Epithelial cell of proximal tubule (primary cell): Measurements from ENCODE around the gene LRRN2. TPM values are rescaled to one million over a fixed set of nuclear protein-coding genes. Genes with fewer than 3 reads are reported as not detected.
"Not testable (repeated sequence)": the region's sequence is repeated elsewhere in the genome, so short reads cannot be mapped to it uniquely, and the experiment has no call there.

Source experiments
- DNase-seq: peaks from one replicate; pipeline ENCODE4 v3.0.0-alpha.2; 2011; ENCODE audit warnings: low read depth
- H3K4me3 ChIP-seq: 2 replicates; pipeline ENCODE4 v1.5.1; 2011; ENCODE audit warnings: low read depth, mild to moderate bottlenecking, low read length
- total RNA-seq: library from RNA; depleted of rRNA; stranded (reverse); fragments of >200 nt; gene quantifications from 2 replicates; pipeline ENCODE4 v1.2.3, GENCODE V29; 2015
- TF ChIP-seq, protein P1 (sequence below): conservative IDR thresholded peaks from 2 replicates; pipeline ENCODE4 v1.5.1; 2012; ENCODE audit warnings: low read depth, mild to moderate bottlenecking, low read length

LRRN2 gene
- total RNA-seq, 1 donor from 2014 or later = 5.4 TPM

DNA sequence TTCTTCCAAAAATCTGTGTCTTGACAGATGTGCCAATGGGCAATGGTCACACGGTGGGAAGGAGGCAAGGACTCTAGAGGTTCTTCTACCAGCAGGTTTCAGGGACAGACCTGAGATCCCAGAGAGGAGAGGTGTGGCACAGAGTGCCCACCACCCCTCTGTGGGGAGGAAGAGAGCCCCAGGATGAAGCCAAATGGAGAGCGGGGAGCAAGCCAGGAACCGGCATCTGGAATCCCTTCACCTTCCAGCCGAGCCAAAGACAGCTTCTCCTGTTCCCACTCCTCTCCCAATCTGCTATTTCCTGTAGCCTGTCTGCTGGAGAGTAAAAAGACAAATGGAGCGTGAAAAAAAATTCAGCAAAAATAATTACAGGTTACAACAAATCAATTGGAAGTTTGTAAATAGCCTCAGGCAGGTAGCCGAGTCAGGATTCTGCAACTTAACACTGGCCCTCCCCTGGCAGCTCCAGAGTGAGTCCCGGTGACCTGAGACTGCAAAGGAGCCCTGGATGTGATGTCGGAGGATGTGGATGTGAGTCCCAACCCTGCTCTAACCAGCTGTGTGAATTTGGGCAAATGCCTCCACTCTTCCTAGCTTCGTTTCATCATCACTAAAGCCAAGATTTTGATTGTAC is 45.4 kb upstream of the LRRN2 start:
- DNase-seq = no peak

DNA sequence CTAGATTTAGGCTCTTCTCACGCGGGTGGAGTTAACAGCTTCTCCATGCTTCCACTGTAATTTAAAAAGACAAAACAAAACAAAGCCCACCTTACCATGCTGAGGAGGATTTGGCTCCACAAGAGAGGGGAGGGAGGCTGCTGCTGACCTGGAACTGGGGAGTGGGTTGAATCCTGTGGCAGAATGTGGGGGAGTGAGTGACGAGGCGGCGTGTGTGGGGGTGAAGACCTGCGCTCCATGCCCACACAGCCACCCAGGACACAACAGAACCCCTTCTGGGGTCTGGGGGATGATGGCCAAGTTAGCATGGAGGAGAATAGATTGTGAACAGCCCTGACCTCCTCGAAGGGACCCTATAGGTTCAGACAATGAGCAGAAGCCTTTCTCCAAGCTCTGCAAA is 44.0 kb upstream of the LRRN2 start:
- TF ChIP-seq, protein P1, sequence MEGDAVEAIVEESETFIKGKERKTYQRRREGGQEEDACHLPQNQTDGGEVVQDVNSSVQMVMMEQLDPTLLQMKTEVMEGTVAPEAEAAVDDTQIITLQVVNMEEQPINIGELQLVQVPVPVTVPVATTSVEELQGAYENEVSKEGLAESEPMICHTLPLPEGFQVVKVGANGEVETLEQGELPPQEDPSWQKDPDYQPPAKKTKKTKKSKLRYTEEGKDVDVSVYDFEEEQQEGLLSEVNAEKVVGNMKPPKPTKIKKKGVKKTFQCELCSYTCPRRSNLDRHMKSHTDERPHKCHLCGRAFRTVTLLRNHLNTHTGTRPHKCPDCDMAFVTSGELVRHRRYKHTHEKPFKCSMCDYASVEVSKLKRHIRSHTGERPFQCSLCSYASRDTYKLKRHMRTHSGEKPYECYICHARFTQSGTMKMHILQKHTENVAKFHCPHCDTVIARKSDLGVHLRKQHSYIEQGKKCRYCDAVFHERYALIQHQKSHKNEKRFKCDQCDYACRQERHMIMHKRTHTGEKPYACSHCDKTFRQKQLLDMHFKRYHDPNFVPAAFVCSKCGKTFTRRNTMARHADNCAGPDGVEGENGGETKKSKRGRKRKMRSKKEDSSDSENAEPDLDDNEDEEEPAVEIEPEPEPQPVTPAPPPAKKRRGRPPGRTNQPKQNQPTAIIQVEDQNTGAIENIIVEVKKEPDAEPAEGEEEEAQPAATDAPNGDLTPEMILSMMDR = no peak

More for the DNA sequence above, 45.4 kb upstream of the LRRN2 start:
- no peak overlapping the region for H3K4me3 ChIP-seq
- TF ChIP-seq, protein P1 = no peak

DNA sequence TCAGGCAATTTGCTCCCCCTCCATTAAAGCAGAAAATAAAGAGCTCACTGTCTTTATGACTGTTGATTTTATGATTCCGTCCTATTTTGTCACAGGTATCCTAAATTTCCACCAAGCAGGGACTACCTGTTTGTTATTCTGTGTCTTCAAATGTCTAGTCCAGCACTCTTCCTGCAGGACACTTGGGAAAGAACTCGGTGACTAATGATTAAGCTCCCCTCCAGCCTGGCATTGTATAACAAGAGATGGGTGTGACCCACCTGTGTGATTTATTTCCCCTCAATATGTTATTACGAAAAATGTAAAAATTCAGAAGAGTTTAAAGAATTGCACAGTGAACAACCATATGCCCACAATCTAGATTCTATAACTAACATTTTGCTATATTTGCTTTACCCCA is 42.9 kb upstream of the LRRN2 start:
- DNase-seq = no peak
- TF ChIP-seq, protein P1 = no peak
- H3K4me3 ChIP-seq = no peak overlapping the region

More for the DNA sequence above, 44.0 kb upstream of the LRRN2 start:
- no peak for DNase-seq
- no peak overlapping the region for H3K4me3 ChIP-seq

DNA sequence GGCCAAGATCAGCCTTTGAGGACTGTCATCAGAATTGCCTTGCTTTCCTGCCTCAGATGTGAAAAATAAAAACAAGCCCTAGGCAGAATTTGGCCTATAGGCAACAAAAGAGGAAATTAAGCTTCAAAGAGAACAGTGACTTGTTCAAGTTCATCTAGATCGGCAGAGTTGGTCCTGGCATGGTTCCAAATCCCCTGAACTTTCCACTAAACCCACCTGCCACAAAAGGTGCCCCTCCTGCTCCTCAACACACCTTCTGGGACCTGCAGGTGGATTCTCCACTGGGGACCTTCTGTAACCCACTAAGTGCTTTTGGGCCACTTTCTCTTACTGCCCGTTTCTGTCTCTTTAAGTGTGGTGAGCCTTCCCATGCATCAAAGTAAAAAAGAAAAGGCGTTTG is 42.5 kb upstream of the LRRN2 start:
- DNase-seq = no peak
- TF ChIP-seq, protein P1 = no peak
- no peak overlapping the region for H3K4me3 ChIP-seq

DNA sequence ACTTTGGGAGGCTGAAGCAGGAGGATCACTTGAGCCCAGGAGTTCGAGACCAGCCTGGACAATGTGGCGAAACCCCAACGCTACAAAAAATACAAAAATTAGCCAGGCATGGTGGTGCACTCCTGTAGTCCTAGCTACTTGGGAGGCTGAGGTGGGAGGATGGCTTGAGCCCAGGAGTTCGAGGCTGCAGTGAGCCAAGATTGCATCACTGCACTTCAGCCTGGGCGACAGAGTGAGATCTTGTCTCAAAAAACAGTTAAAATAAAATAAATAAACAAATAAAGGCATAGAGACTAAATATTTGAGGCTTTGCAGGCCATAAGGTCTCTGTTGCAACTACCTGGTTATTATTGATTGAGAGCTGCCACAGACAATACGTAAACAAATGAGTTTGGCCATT is 41.9 kb upstream of the LRRN2 start:
- not testable (repeated sequence) for DNase-seq, H3K4me3 ChIP-seq

DNA sequence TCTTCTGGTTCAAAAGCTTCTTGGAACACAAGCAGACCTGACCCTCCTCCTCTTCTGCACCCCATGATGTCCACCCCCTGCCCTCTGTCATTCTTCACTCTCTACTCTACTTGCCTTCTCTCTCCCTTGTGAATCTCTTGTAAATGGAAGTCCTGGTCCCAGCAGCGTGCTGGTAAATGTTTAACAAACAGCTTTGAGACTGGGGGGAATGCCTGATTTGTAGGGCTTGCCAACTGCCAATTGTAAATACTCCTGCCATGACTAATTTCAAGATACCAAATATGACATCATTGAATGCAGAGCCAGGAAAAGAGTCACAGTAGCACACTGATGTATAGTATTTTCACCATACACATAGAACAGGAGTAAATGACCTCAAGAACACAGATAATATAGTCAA is 40.9 kb upstream of the LRRN2 start:
- TF ChIP-seq, protein P1 = no peak
- H3K4me3 ChIP-seq = no peak overlapping the region
- DNase-seq = peak; percentile 83

DNA sequence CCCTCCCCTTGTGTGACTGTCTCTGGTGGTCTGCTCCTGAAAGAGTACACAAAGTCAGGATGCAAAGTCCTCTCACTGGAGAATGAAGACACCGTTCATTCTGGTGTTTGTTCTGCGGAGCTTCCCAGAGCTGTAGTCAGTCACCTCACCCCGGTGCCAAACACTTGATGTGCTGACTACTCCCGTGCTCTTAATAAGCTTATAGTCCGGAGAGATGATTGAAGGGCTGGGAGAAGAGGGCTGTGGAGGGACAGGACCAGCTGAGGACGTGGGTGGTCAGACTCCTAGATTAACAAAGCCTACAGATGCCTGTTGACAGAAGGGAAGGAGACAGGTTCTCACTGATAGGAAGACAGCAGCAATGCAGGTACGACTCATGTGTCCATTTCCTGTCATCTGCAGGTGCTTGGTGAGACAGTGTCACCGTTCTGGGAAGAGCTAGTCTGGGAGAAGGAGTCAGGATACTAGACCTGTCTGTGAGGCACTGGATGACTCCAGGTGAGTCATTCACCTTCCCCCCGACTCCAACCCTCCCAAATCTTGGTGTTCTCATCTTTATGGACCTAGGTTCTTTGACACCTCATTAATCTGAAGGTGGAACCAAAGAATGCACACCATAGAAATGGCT is 40.4 kb upstream of the LRRN2 start:
- TF ChIP-seq, protein P1 = no peak
- H3K4me3 ChIP-seq = no peak overlapping the region
- no peak for DNase-seq
